GM12872 (cell line): Measurements from ENCODE around the gene IL27RA.
A peak's percentile ranks its signal among the peaks of the same experiment; 100 is the strongest.

Source experiments
- TF ChIP-seq, protein P1 (sequence below): IDR thresholded peaks from 3 replicates; pipeline ENCODE4 v1.5.1; 2011; ENCODE audit warnings: low read depth, mild to moderate bottlenecking, low read length, moderate library complexity; ENCODE audit not compliant: insufficient read depth

Gene IL27RA

DNA sequence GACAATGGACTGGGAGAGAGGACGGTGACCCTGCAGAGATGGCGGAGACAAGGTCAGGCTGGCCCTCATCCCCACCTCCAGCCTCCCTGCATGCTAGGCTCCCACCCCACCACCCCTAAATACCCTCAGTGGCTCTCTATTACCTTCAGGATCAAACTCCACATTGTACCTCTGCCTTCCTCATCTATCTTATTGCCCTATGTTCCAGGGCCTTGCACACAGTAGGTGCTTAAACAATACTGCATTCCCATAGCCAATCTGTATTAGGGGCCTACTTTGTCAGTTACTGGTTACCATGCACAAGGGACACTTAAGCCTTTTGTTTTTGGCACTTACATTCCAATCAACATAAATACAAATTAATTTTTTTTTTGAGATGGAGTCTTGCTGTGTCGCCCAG, 23.8 kb downstream of the IL27RA start:
- TF ChIP-seq, protein P1, sequence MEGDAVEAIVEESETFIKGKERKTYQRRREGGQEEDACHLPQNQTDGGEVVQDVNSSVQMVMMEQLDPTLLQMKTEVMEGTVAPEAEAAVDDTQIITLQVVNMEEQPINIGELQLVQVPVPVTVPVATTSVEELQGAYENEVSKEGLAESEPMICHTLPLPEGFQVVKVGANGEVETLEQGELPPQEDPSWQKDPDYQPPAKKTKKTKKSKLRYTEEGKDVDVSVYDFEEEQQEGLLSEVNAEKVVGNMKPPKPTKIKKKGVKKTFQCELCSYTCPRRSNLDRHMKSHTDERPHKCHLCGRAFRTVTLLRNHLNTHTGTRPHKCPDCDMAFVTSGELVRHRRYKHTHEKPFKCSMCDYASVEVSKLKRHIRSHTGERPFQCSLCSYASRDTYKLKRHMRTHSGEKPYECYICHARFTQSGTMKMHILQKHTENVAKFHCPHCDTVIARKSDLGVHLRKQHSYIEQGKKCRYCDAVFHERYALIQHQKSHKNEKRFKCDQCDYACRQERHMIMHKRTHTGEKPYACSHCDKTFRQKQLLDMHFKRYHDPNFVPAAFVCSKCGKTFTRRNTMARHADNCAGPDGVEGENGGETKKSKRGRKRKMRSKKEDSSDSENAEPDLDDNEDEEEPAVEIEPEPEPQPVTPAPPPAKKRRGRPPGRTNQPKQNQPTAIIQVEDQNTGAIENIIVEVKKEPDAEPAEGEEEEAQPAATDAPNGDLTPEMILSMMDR: no peak

DNA sequence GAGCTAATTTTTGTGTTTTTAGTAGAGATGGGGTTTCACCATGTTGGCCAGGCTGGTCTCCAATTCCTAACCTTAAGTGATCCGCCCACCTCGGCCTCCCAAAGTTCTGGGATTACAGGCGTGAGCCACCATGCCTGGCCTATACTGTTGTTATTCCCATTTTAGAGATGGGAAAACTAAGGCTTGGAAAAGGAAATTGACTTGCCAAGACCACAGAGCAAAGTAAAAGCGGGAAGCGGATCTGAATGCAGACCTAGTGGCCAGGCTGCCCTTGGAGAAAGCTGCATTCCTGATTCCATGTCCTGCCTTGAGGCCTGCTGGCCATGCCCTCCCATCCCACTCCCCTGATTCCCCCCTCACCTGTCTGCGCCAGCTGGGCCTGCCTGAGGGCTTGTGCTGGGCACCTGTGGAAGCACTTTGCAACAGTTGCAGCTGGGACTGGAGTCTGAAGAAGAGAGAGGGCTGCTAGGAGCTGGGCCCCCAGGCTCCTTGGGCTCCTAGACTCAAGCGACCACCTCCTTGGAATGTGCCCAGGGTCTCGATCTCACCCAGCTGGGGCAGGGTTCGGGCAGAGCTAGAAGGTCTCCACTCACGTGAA, 24.6 kb downstream of the IL27RA start:
- TF ChIP-seq, protein P1: no peak

DNA sequence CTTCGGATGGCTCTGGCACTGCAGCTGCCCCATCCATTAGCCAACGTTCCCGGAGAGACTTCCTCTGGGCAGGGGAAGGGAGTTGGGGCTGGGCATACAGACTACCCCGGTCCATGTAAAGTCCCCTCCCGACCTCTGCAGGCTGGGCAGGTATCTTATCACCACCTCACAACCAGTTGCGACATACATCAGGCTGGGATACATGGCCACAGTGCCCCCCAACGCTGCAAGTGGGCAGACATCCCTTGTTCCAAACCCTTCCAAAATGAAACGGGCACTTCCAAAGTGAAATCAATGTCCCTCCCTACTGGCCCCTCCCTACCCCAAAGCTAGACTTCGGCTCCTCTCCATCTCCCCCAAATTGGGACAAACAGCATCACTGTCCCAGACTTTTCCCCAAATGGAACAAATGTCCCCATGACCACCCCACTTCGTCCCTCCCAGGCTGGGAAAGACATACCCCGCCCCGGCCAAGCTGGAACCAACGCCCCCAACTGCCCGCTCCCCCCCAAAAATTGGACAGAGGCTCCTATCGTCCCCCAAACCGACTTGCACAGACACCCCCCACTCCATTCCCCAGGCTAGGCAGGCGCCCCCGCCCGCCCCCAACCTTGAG, 25.3 kb downstream of the IL27RA start:
- TF ChIP-seq, protein P1: no peak

DNA sequence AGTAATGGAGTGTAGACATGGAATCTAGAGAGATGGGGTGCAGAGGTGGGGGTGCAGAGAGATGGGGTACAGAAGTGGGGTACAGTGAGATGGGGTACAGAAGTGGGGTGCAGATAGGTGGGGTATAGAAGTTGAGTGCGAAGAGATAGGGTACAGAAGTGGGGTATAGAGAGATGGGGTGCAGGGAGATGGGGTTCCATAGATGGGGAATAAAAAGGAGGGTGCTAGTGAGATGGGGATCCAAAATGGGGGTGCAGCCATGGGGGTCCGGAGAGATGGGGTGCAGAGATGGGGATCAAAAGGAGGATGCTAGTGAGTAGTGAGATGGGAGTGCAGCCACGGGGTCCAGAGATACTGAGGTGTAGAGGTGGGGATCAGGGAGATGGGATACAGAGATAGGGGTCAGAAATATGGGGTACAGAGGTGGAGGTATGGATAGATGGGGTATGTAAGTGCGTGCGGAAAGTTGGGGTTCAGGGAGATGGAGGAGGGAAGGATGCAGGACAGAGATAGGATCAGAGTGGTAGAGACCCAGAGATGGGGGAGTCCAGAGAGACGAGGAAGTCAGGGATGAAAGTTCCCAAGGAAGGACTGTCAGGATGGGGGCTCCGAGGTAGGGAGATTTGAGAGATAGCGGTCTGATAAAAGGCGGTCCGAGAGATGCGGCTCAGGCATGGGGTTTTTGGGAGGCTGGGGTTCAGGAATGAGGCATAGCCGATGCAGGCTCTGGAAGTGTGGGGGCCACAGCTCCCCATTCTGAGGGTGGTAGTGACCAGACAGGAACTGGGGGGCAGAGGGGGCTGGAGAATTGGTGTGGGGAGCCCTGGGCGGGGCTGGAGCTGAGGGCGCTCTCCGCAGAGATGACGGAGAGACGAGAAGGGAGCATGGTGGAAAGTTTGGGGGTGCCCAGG, 26.9 kb downstream of the IL27RA start:
- TF ChIP-seq, protein P1: no peak

DNA sequence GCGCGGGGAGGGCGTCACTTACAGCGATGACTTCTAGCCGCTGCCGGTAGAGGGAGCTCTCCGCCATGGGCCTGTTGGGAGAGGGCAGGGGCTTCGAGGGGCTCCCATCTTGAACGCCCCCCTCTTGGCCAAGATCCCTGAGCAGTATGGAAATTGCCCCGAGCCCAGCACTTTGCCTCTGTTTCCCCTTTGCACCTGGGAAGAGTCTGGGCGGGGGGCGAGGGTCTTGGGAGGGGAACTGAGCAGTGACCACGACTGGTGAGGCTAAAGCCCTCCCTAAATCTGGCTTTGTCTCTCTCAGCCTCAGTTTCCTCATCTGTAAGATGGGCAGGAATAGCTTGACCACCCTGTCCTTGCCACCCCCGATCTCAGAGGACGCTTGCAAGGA, 27.5 kb downstream of the IL27RA start:
- TF ChIP-seq, protein P1: peak; percentile 90

DNA sequence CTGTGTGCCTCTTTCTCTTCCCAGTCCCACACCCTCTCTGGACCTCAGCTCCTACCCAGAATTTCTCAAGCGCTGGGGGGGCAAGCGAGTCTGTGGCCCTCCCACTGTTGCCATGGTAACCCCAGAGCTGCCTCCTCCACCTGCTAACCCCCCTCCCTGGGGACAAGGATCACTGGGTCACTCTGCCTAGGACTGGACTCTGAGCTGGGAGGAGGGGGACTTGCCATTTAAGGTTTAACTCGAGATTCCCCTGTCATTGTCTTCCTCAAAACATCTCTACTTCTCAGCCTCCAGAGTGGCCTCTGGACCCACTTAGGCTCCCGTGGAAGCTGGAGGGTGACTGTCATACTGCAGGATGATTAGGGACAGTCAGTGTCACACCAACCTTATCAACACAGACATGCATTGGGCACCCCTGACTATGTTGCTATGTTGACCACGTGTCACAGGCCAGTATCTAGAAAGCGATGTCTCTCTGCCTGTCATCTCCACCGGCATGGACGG, 28.1 kb downstream of the IL27RA start:
- TF ChIP-seq, protein P1: no peak

DNA sequence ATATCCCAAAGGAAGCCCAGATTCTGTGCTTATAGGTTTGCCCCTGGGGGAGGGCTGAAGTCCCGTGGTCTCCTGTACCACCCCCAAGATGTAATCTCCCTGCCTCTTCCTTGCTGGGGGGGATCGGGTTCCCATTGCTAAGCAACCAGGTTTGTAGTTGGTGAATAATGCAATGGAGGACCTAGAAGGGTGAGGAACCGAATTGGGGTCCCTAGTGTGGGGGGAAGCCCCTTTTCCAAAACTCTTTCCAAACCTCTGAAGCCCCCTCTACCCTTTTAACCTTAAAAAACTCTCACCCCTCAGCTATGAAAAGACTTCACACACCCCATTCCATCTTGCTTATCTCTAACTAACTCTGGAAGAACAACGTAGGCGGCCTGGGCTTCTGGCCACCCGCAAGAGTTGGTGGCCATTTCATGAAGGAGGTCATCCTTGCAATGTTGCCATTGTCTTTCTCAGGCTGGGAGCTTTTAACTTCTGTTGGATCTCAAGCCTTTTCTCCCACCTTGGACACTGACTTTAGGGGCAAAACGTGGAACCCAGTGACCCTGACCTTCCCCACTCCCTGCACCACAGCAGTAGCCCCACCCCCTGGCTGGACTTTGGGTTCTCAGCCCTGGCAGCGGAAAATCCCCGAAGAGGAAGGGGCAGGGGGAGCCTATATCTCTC, 29.7 kb downstream of the IL27RA start:
- TF ChIP-seq, protein P1: no peak
